GM21825 (cell line): ENCODE data around the gene XPOT.

Experiments
- ATAC-seq: cut with Tn5 transposase; IDR thresholded peaks from one replicate; pipeline ENCODE4 v1.9.1; 2021; ENCODE audit warnings: mild to moderate bottlenecking, moderate library complexity; ENCODE audit not compliant: unreplicated experiment

The XPOT gene

GRCh38 chr12:64419696-64420095 is 15.5 kb downstream of the XPOT start:
- ATAC-seq: no peak

- no peak for ATAC-seq
Observed at GRCh38 chr12:64427988-64428387, 23.8 kb downstream of the XPOT start.

GRCh38 chr12:64428956-64429355 is 24.8 kb downstream of the XPOT start:
- no peak for ATAC-seq

GRCh38 chr12:64430886-64431285 is 26.7 kb downstream of the XPOT start:
- ATAC-seq: no peak

GRCh38 chr12:64431791-64432190 is 27.6 kb downstream of the XPOT start:
- no peak for ATAC-seq

GRCh38 chr12:64433915-64434314 is 29.7 kb downstream of the XPOT start:
- ATAC-seq: no peak

- no peak for ATAC-seq
Observed at GRCh38 chr12:64440100-64440499, 35.9 kb downstream of the XPOT start.

GRCh38 chr12:64445490-64445889 is 41.3 kb downstream of the XPOT start:
- ATAC-seq: no peak

GRCh38 chr12:64446295-64446694 is 42.1 kb downstream of the XPOT start:
- no peak for ATAC-seq

- ATAC-seq: no peak
Observed at GRCh38 chr12:64450057-64450640, 46.0 kb downstream of the XPOT start.

GRCh38 chr12:64450711-64451486 is 46.7 kb downstream of the XPOT start:
- no peak for ATAC-seq

GRCh38 chr12:64451687-64452558 is 47.7 kb downstream of the XPOT start, which contains the start of gene TBK1:
Gene TBK1, plus strand, starts transcription at chr12:64452120. Its CDS starts 3,751 bp downstream, at chr12:64455871.
- peak; percentile 90 for ATAC-seq

- no peak for ATAC-seq
Observed at GRCh38 chr12:64452559-64453329, 48.6 kb downstream of the XPOT start.

- ATAC-seq: no peak
Observed at GRCh38 chr12:64455506-64455905, 51.3 kb downstream of the XPOT start.

GRCh38 chr12:64456119-64456518 is 51.9 kb downstream of the XPOT start:
- no peak for ATAC-seq

GRCh38 chr12:64457032-64457431 is 52.8 kb downstream of the XPOT start:
- no peak for ATAC-seq

GRCh38 chr12:64457466-64457865 is 53.3 kb downstream of the XPOT start:
- no peak for ATAC-seq

GRCh38 chr12:64457923-64458322 is 53.7 kb downstream of the XPOT start:
- ATAC-seq: no peak

GRCh38 chr12:64459394-64459891 is 55.3 kb downstream of the XPOT start:
- peak; percentile 59 for ATAC-seq

GRCh38 chr12:64461634-64462414 is 57.6 kb downstream of the XPOT start:
- ATAC-seq: no peak
